GM12878 (cell line): Measurements from ENCODE around the gene TMC6. TPM values are rescaled to one million over a fixed set of nuclear protein-coding genes. Genes with fewer than 3 reads are reported as not detected.

Experiments used
- CBFB ChIP-seq: IDR thresholded peaks from 2 replicates; pipeline ENCODE4 v1.6.1; 2016; ENCODE audit warnings: antibody characterized with exemption, low read depth
- CEBPZ ChIP-seq: fragments of 150-350 bp; IDR thresholded peaks from 2 replicates; pipeline ENCODE4 v1.6.1; 2016; ENCODE audit warnings: low read depth, low read length
- CHD4 ChIP-seq: fragments of 200-600 bp; sonication (generic); IDR thresholded peaks from 2 replicates; pipeline ENCODE4 v1.6.1; 2016; ENCODE audit warnings: mild to moderate bottlenecking
- E4F1 ChIP-seq: fragments of 450-650 bp; IDR thresholded peaks from 2 replicates; pipeline ENCODE4 v1.6.1; 2018; ENCODE audit warnings: borderline replicate concordance, mild to moderate bottlenecking; ENCODE audit not compliant: partially characterized antibody
- HDAC2 ChIP-seq: fragments of 200-600 bp; sonication (generic); IDR thresholded peaks from 2 replicates; pipeline ENCODE4 v1.6.1; 2017
- HDAC6 ChIP-seq: fragments of 200-600 bp; sonication (generic); IDR thresholded peaks from one replicate; pipeline ENCODE4 v1.8.0; 2017; ENCODE audit warnings: antibody characterized with exemption; ENCODE audit not compliant: unreplicated experiment
- IRF3 ChIP-seq: fragments of 450-650 bp; IDR thresholded peaks from 2 replicates; pipeline ENCODE4 v1.6.1; 2014; ENCODE audit warnings: mild to moderate bottlenecking
- POLR2AphosphoS5 ChIP-seq: IDR thresholded peaks from 2 replicates; pipeline ENCODE4 v1.6.1; 2011; ENCODE audit warnings: mild to moderate bottlenecking, low read length, inconsistent platforms
- STAT3 ChIP-seq: IDR thresholded peaks from 2 replicates; pipeline ENCODE4 v1.6.1; 2011; ENCODE audit warnings: low read depth, low read length, improper control_type of control experiment
- TBL1XR1 ChIP-seq: IDR thresholded peaks from 2 replicates; pipeline ENCODE4 v1.6.1; 2012; ENCODE audit warnings: low read depth, low read length, improper control_type of control experiment
- ZNF622 ChIP-seq: fragments of 450-650 bp; IDR thresholded peaks from 2 replicates; pipeline ENCODE4 v1.6.1; 2017; ENCODE audit warnings: mild to moderate bottlenecking, inconsistent platforms
- ZNF687 ChIP-seq: fragments of 450-650 bp; IDR thresholded peaks from 2 replicates; pipeline ENCODE4 v1.6.1; 2017; ENCODE audit warnings: mild to moderate bottlenecking, moderate library complexity
- polyA plus RNA-seq, 11 experiments: library from polyadenylated mRNA; depleted of rRNA in 4 of 11; unstranded in 6 of 11; stranded (reverse) in 5 of 11; fragments of >200 nt; fragmentation: Nextera tagmentation in 4 of 11; fragmentation: Illumina TruSeq in 1 of 11; extraction: Ambion mirVana in 4 of 11; extraction: Trizol in 1 of 11; gene quantifications; 1 replicate in 1 of 11; 2 replicates in 10 of 11; pipeline versions ENCODE4 v1.2.1 to v1.2.3, GENCODE V29; 2011 to 2016; ENCODE audit warnings: inconsistent platforms in 2 of 11, missing spikeins in 2 of 11, low read depth in 1 of 11
- total RNA-seq, 4 experiments: library from RNA; depleted of rRNA in 3 of 4; stranded (reverse); fragments of >200 nt in 3 of 4; fragmentation: Illumina TruSeq in 1 of 4; extraction: Trizol in 1 of 4; gene quantifications; 2 replicates each; pipeline versions ENCODE4 v1.2.1 to v1.2.3, GENCODE V29; 2013 to 2021
- TF ChIP-seq, protein P1 (sequence below), 3 experiments: IDR thresholded peaks in 2 of 3; conservative IDR thresholded peaks in 1 of 3; 2 replicates each; pipeline ENCODE4 v1.5.1; 2011; ENCODE audit warnings: low read depth in 3 of 3, low read length in 3 of 3, mild to moderate bottlenecking in 3 of 3, control low read depth in 2 of 3, moderate library complexity in 2 of 3, inconsistent platforms in 1 of 3, mixed read lengths in 1 of 3; ENCODE audit not compliant: control insufficient read depth in 2 of 3, insufficient read depth in 1 of 3; ENCODE audit errors: extremely low read depth in 1 of 3

The TMC6 gene
- total and polyA plus RNA-seq, 10 of the 15 experiments (the other 5 are each of a cell fraction or from before 2014, with no cell fraction given): 1.9 to 232 (median 60.6) TPM

GRCh38 chr17:78148286-78149016, 19.9 kb upstream of the TMC6 start (continued):
- TF ChIP-seq CEBPZ (no peak), CHD4 (no peak), ZNF687 (peak; percentile 51; the same call in 1 of the 2 replicates), STAT3 (no peak), HDAC6 (no peak), TBL1XR1 (no peak), IRF3 (no peak), POLR2AphosphoS5 (no peak), HDAC2 (no peak), E4F1 (no peak), CBFB (no peak), ZNF622 (no peak)
- TF ChIP-seq, protein P1, sequence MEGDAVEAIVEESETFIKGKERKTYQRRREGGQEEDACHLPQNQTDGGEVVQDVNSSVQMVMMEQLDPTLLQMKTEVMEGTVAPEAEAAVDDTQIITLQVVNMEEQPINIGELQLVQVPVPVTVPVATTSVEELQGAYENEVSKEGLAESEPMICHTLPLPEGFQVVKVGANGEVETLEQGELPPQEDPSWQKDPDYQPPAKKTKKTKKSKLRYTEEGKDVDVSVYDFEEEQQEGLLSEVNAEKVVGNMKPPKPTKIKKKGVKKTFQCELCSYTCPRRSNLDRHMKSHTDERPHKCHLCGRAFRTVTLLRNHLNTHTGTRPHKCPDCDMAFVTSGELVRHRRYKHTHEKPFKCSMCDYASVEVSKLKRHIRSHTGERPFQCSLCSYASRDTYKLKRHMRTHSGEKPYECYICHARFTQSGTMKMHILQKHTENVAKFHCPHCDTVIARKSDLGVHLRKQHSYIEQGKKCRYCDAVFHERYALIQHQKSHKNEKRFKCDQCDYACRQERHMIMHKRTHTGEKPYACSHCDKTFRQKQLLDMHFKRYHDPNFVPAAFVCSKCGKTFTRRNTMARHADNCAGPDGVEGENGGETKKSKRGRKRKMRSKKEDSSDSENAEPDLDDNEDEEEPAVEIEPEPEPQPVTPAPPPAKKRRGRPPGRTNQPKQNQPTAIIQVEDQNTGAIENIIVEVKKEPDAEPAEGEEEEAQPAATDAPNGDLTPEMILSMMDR (IDR thresholded peaks at IDR 0.05 in 2 of 3, conservative IDR thresholded peaks at IDR 0.05 in 1 of 3; ENCODE audit: control insufficient read depth in 2 of 3, extremely low read depth in 1 of 3, insufficient read depth in 1 of 3, low read depth in 3 of 3, low read length in 3 of 3): no peak
